Right lobe of liver (tissue), 6 donors: ENCODE measurements around the gene CALML5. TPM values are rescaled to one million over a fixed set of nuclear protein-coding genes. Genes with fewer than 3 reads are reported as not detected.
"Not testable (repeated sequence)": the region's sequence is repeated elsewhere in the genome, so short reads cannot be mapped to it uniquely, and the experiment has no call there.

ENCODE experiments used
- ATAC-seq, 4 donors: fragments of 200-7000 bp; cut with Tn5 transposase; one replicate each; pipeline ENCODE4 v1.9.1; 2020; ENCODE audit warnings: mild to moderate bottlenecking in 4 of 4, moderate library complexity in 4 of 4
- DNase-seq, 3 donors: peaks; one replicate each; pipeline ENCODE4 v3.0.0-alpha.2; 2020
- H3K27ac ChIP-seq, 3 donors: fragments of 200-600 bp; one replicate each; pipeline ENCODE4 v1.8.0; 2022
- H3K27me3 ChIP-seq, 2 donors: fragments of 200-600 bp; one replicate each; pipeline ENCODE4 v1.8.0; 2022
- H3K36me3 ChIP-seq, 4 donors: fragments of 200-600 bp; sonication (generic) in 1 of 4; one replicate each; pipeline versions ENCODE4 v1.5.1 to v1.8.0; 2017 to 2022; ENCODE audit warnings: control low read depth in 1 of 4
- H3K4me1 ChIP-seq, 4 donors: fragments of 200-600 bp; sonication (generic) in 1 of 4; one replicate each; pipeline versions ENCODE4 v1.5.1 to v1.8.0; 2017 to 2022; ENCODE audit warnings: control low read depth in 1 of 4
- H3K4me3 ChIP-seq, 3 donors: fragments of 200-600 bp; one replicate each; pipeline ENCODE4 v1.8.0; 2022
- H3K9me3 ChIP-seq, 4 donors: fragments of 200-600 bp; sonication (generic) in 1 of 4; one replicate each; pipeline versions ENCODE4 v1.5.1 to v1.8.0; 2017 to 2022; ENCODE audit warnings: control low read depth in 1 of 4
- CTCF ChIP-seq, 4 donors: fragments of 200-600 bp in 3 of 4; fragments of 450-650 bp in 1 of 4; IDR thresholded peaks; one replicate each; pipeline versions ENCODE4 v1.5.1 to v1.8.0; 2016 to 2022; ENCODE audit warnings: antibody characterized with exemption in 4 of 4, mild to moderate bottlenecking in 2 of 4
- POLR2A ChIP-seq: fragments of 450-650 bp; IDR thresholded peaks from one replicate; pipeline ENCODE4 v1.6.1; 2017; ENCODE audit warnings: antibody characterized with exemption, mild to moderate bottlenecking
- WGBS: methylation state at CpG from one replicate; pipeline ENCODE4 v1.1.6; 2018; ENCODE audit warnings: low coverage, low lambda C conversion rate; ENCODE audit not compliant: insufficient coverage; ENCODE audit errors: missing lambda C conversion rate; 5-methylcytosine and 5-hydroxymethylcytosine counted together
- intact Hi-C, 2 donors: fragments of 100-400 bp; cut with DNase I; formaldehyde crosslinking; loops; one replicate each; pipeline versions ENCODE4 v1.11.2 to v1.14.1; 2022
- total RNA-seq, 6 experiments: library from RNA; depleted of rRNA in 2 of 6; stranded (reverse); fragments of >200 nt in 2 of 6; fragmentation: NEBNext Ultra II Directional in 3 of 6; extraction: Animal tissue kit (Norgen Biotek cat#: 25700) in 3 of 6; gene quantifications; one replicate each; pipeline versions ENCODE4 v1.1.0 to v1.2.4, GENCODE V29; 2016 to 2023
- donor health status: DM: no; HTN: yes; CAD: no.
- donor health status: DM: no; HTN: no; CAD: no.
- donor health status: DM: no; HTN: no; CAD: no.
- donor health status: DM: no; HTN: yes; CAD: no.
- donor health status: DM: no; HTN: yes; CAD: no.

The CALML5 gene
- total RNA-seq, 6 experiments from 2014 or later = not detected

DNA sequence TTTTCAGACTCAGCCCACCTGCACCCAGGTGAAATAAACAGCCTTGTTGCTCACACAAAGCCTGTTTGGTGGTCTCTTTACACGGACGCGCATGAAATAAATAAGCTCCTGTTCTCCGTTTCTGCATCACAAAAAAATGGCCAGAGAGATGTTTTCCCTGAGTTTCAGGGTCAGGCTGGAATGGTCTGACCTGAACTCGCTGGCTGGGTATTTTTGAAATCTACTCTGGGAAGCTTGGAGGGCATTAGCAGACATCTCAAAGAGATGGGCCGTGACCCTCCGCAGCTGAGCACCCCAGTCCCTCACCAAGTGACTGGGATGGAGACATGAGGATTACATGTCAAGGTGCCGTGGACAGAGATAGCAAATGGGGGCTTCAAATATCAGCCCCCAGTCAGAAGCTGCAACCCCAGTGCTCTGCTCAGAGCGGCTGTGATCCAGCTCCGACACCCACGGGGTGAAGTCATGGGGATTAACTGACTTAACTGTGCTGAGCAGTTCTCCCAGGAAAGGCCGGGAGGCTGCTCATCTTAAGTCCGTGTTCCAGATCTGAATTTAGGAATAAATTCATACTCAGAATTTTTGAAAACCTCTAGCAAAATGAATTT lies 22.3 kb downstream of the CALML5 start:
- H3K4me1 ChIP-seq = no peaks in the 10 kb centered on the region
- no peak overlapping the region for H3K4me3 ChIP-seq
- ATAC-seq (no peak), DNase-seq (no peak)
- H3K36me3 ChIP-seq = no peaks in the 10 kb centered on the region
- H3K27me3 ChIP-seq = no peaks in the 10 kb centered on the region
- intact Hi-C loops = no loop called here
- H3K9me3 ChIP-seq = no peaks in the 10 kb centered on the region
- 85% methylated on average over 9 of the region's 13 CpGs for WGBS
- H3K27ac ChIP-seq = no peak overlapping the region
- TF ChIP-seq CTCF (IDR thresholded peaks at IDR 0.05) (no peak), POLR2A (no peak)

DNA sequence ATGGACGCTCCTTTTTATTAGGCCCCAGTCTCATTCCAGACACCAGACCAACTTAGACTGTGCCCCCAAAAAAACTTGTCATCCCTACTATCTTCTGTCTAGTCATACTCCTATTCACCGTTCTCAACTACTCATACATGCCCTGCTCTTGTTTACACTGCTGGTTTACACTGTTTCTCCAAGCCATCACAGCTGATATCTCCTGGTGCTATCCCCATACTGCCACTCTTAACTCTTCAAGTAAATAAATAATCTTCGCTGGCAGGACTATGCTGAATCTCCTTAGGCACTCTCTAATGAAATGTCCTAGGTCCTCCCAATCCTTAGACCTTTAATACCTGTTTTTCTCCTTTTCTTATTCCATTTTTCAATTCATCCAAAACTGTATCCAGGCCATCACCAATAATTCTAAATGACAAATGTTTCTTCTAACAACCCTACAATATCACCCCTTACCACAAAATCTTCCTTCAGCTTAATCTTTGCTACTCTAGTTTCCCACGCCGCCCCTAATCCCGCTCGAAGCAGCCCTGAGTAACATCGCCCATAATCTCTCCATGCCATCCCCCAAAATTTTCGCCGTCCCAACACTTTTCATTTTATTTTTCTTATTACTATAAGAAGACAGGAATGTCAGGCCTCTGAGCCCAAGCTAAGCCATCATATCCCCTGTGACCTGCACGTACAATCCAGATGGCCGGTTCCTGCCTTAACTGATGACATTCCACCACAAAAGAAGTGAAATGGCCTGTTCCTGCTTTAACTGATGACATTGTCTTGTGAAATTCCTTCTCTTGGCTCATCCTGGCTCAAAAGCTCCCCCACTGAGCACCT lies 23.2 kb downstream of the CALML5 start:
- H3K9me3 ChIP-seq, H3K4me3 ChIP-seq, DNase-seq, H3K27ac ChIP-seq, ATAC-seq, H3K36me3 ChIP-seq, H3K27me3 ChIP-seq, H3K4me1 ChIP-seq, intact Hi-C loops: not testable (repeated sequence)
- WGBS = 90% methylated on average over 10 of the region's 12 CpGs

DNA sequence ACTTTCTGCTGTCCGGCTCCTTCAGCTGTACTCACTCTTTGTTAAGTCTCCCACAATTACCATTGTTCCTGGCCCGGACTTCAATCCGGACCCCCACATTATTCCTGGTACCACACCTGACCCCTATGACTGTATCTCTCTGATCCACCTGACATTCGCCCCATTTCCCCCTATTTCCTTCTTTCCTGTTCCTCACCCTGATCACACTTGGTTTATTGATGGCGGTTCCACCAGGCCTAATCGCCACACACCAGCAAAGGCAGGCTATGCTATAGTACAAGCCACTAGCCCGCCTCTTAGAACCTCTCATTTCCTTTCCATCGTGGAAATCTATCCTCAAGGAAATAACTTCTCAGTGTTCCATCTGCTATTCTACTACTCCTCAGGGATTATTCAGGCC lies 24.3 kb downstream of the CALML5 start:
- H3K36me3 ChIP-seq, H3K27ac ChIP-seq, H3K4me3 ChIP-seq, DNase-seq, ATAC-seq, H3K9me3 ChIP-seq, H3K4me1 ChIP-seq, intact Hi-C loops, H3K27me3 ChIP-seq: not testable (repeated sequence)
- 74% methylated on average over 5 of the region's 8 CpGs for WGBS

DNA sequence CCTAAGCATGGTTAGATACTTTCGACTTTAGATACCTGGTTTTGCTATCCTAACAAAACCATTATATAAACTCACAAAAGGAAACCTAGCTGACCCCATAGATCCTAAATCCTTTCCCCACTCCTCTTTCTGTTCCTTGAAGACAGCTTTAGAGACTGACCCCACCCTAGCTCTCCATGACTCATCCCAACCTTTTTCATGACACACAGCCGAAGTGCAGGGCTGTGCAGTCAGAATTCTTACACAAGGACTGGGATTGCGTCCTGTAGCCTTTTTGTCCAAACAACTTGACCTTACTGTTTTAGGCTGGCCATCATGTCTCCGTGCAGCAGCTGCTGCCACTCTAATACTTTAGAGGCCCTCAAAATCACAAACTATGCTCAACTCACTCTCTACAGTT lies 24.7 kb downstream of the CALML5 start:
- intact Hi-C loops = not testable (repeated sequence)

GRCh38 chr10:5470062-5470751 lies 29.2 kb downstream of the CALML5 start:
- no peak for TF ChIP-seq CTCF (IDR thresholded peaks at IDR 0.05)
- ATAC-seq = no peak
- no peaks in the 10 kb centered on the region for H3K36me3 ChIP-seq

More for the DNA sequence above, 24.7 kb downstream of the CALML5 start:
- not testable (repeated sequence) for H3K27ac ChIP-seq, H3K4me3 ChIP-seq, H3K4me1 ChIP-seq, DNase-seq, H3K27me3 ChIP-seq, H3K36me3 ChIP-seq, ATAC-seq, H3K9me3 ChIP-seq
- WGBS = 93% methylated on average over 4 of the region's 4 CpGs

More at GRCh38 chr10:5470062-5470751, 29.2 kb downstream of the CALML5 start:
- DNase-seq = no peak
- Histone ChIP-seq H3K4me3 (no peak overlapping the region), H3K9me3 (no peaks in the 10 kb centered on the region), H3K27me3 (no peaks in the 10 kb centered on the region), H3K4me1 (peaks cover 0 to 11% (median 3%) of the 10 kb centered on the region in 4 donors), H3K27ac (no peak overlapping the region)
- intact Hi-C loops = no loop called here
- 100% methylated on average over 5 of the region's 15 CpGs for WGBS
